Activated naive CD8-positive, alpha-beta T cell treated with anti-CD3 and anti-CD28 coated beads, Interleukin-2, amount 10 ng/mL, durations not matched to agents 7 days and 5 days (primary cell): ENCODE results near the gene RNF223. TPM values are rescaled to one million over a fixed set of nuclear protein-coding genes. Genes with fewer than 3 reads are reported as not detected.
"Not testable (repeated sequence)": the region's sequence is repeated elsewhere in the genome, so short reads cannot be mapped to it uniquely, and the experiment has no call there.

Experiments used
- ATAC-seq: fragments of 150-1000 bp; cut with Tn5 transposase; one replicate; pipeline ENCODE4 v1.10.0; 2021; ENCODE audit warnings: low read depth, moderate library complexity
- POLR2A ChIA-PET: fragments of 350-600 bp; sonication (Branson Sonifier 250); formaldehyde crosslinking; loops from one replicate; lab custom pipeline; 2021; ENCODE audit warnings: antibody characterized with exemption; lab: Charles Lee
- DNase-seq: peaks from one replicate; pipeline ENCODE4 v3.0.0; 2021
- H3K27ac Mint-ChIP-seq: one replicate; pipeline ENCODE4 v1.8.0; 2022; ENCODE audit warnings: mild to moderate bottlenecking, mixed read lengths
- H3K27me3 Mint-ChIP-seq: one replicate; pipeline ENCODE4 v1.8.0; 2022; ENCODE audit warnings: mild to moderate bottlenecking, moderate library complexity, mixed read lengths
- H3K36me3 Mint-ChIP-seq: one replicate; pipeline ENCODE4 v1.8.0; 2021; ENCODE audit warnings: mild to moderate bottlenecking, mixed read lengths
- H3K4me1 Mint-ChIP-seq: one replicate; pipeline ENCODE4 v1.8.0; 2021; ENCODE audit warnings: mixed read lengths
- H3K4me3 Mint-ChIP-seq: one replicate; pipeline ENCODE4 v1.8.0; 2022; ENCODE audit warnings: mild to moderate bottlenecking, moderate library complexity, mixed read lengths
- H3K9me3 Mint-ChIP-seq: one replicate; pipeline ENCODE4 v1.8.0; 2021; ENCODE audit warnings: mixed read lengths
- total RNA-seq, 2 experiments: library from RNA; stranded (reverse); gene quantifications; one replicate each; pipeline ENCODE4 v1.2.3, GENCODE V29; 2021

RNF223 gene
- total RNA-seq, 2 experiments from 2014 or later, result not detected

GRCh38 chr1:1099506-1100183 lies 25.5 kb upstream of the RNF223 start:
- POLR2A ChIA-PET, result no interaction called here
- Mint-ChIP-seq H3K4me3 (peak overlapping the region; percentile 17), H3K27ac (peak overlapping the region; percentile 89), H3K27me3 (no peaks in the 10 kb centered on the region), H3K9me3 (peaks cover 34% of the 10 kb centered on the region), H3K4me1 (peaks cover 29% of the 10 kb centered on the region), H3K36me3 (peaks cover 55% of the 10 kb centered on the region)
- peak; percentile 29 for DNase-seq
- no peak for ATAC-seq

DNA sequence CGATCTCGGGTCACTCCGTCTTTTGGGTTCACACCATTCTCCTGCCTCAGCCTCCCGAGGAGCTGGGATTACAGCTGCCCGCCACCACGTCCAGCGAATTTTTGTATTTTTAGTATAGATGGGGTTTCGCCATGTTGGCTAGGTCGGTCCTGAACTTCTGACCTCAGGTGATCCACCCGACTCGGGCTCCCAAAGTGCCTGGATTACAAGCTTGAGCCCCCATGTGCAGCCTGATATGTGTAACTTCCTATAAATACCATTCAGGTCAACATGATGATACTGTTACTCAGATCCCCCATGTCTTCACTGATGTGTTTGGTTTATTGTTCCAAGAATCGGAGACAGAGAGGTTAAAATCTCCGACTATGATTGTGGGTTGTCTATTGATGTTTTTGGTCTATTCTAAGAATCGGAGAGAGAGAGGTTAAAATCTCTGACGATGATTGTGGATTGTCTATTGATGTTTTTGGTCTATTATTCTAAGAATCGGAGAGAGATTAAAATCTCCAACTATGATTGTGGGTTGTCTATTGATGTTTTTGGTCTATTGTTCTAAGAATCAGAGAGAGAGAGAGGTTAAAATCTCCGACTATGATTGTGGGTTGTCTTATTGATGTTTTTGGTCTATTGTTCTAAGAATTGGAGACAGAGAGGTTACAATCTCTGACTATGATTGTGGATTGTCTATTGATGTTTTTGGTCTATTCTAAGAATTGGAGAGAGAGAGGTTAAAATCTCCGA lies 24.7 kb upstream of the RNF223 start:
- POLR2A ChIA-PET, result no interaction called here
- Mint-ChIP-seq H3K4me1 (peaks cover 24% of the 10 kb centered on the region), H3K36me3 (peaks cover 48% of the 10 kb centered on the region), H3K27me3 (no peaks in the 10 kb centered on the region), H3K27ac (peak overlapping the region; percentile 89), H3K4me3 (peak overlapping the region; percentile 17), H3K9me3 (peaks cover 34% of the 10 kb centered on the region)
- ATAC-seq (peak; percentile 67), DNase-seq (peak; percentile 31)

GRCh38 chr1:1096136-1096535 lies 22.0 kb upstream of the RNF223 start:
- H3K36me3 Mint-ChIP-seq, result peaks cover 35% of the 10 kb centered on the region
- H3K4me3 Mint-ChIP-seq, ATAC-seq, H3K27me3 Mint-ChIP-seq, H3K27ac Mint-ChIP-seq, POLR2A ChIA-PET, DNase-seq: not testable (repeated sequence)
- peaks cover 19% of the 10 kb centered on the region for H3K4me1 Mint-ChIP-seq
- peaks cover 32% of the 10 kb centered on the region for H3K9me3 Mint-ChIP-seq

GRCh38 chr1:1094981-1095380 lies 20.9 kb upstream of the RNF223 start:
- Mint-ChIP-seq H3K27ac (no peak overlapping the region), H3K27me3 (peaks cover 3% of the 10 kb centered on the region), H3K9me3 (peaks cover 28% of the 10 kb centered on the region), H3K36me3 (peaks cover 27% of the 10 kb centered on the region), H3K4me1 (peaks cover 15% of the 10 kb centered on the region), H3K4me3 (no peak overlapping the region)
- no peak for DNase-seq
- POLR2A ChIA-PET, result no interaction called here
- ATAC-seq, result no peak

DNA sequence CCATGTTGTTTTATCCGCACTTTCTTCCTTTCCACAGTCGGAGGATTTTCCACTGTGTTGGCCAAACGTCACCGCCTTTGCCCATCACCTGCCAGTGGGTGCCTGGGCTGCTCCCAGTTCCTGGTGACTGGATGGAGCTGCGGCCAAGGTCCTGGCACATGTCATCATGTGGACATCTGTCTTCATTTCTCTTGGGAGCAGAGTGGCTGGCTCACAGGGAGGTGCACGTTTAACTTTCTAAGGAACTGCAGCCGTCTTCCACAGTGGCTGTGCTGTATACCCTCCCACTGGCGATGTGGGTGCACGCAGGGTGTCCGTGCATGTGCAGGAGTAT lies 19.5 kb upstream of the RNF223 start:
- DNase-seq (no peak), ATAC-seq (no peak)
- Mint-ChIP-seq H3K27ac (no peak overlapping the region), H3K4me3 (no peak overlapping the region), H3K36me3 (peaks cover 17% of the 10 kb centered on the region), H3K9me3 (peaks cover 17% of the 10 kb centered on the region), H3K4me1 (peaks cover 1% of the 10 kb centered on the region), H3K27me3 (peaks cover 3% of the 10 kb centered on the region)
- POLR2A ChIA-PET, result no interaction called here

DNA sequence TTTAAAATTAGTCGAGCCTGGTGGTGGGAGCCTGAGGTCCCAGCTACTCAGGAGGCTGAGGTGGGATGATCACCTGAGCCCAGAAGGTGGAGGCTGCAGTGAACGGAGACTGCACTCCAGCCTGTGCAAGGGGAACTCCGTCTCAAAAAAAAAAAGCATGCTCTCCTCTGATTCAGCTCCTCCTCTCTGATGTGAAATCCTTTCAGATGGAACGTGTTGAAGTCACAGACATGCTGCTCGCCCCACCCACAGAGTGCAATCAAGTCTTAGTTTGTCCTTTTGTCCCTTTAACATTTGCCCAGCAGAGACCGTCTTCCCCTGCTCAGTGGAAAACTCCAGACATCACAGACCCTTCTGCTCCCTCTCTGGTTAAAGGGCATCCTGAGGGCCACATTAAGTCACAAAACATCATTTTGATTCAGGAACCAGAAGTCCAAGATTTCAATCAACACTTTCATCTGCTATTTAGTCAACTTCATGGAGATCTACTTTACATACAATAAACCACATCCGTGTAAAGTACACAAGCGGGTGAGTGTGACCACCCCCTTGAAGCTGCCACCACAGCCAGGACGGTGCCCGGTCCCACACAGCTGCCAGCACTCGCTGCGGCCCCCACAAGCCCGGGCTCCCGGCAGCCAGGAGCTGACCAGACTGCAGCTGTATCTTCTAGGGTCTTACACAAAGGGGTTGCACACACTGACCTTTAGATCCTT lies 18.9 kb upstream of the RNF223 start:
- DNase-seq, result peak; percentile 24

DNA sequence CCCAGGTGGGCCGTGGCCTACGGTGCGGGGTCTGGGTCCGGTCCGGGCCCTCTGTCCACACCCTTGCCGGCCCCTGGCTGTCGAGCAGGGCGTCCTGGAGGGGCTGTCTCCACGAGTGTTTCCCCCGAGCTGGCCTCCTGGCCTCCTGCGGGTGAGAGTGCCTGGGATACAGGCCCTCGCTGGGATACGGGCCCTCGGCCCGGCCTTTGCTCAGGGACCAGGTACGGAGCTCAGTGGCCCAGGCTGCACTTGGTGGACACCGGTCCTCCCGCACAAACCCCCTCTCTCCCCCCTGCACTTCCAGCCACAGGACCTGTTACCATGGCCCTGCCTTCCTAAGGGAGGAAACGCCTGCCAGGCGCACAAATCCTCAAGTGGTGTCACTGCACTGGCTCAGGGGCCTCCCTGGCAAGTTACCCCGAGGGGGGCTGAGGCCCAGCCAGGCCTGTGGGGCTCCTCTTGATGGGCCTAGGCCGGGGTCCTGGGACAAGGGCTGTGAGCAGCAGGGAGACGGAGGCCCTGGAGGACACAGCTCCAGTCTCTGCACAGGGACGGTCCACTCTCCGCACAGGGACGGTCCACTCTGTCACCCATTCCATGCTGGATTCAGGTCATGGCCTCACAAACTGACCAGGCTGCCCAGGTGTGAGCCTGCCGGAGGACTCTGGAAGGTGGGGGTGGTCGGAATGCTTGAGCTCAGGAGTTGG lies 18.2 kb upstream of the RNF223 start:
- Mint-ChIP-seq H3K9me3 (peaks cover 13% of the 10 kb centered on the region), H3K4me3 (no peak overlapping the region), H3K4me1 (no peaks in the 10 kb centered on the region), H3K27me3 (peaks cover 3% of the 10 kb centered on the region), H3K36me3 (peaks cover 15% of the 10 kb centered on the region), H3K27ac (no peak overlapping the region)
- POLR2A ChIA-PET, result no interaction called here
- ATAC-seq (no peak), DNase-seq (peak; percentile 31)

More for the DNA sequence above, 18.9 kb upstream of the RNF223 start:
- Mint-ChIP-seq H3K27ac (no peak overlapping the region), H3K4me1 (no peaks in the 10 kb centered on the region), H3K36me3 (peaks cover 18% of the 10 kb centered on the region), H3K9me3 (peaks cover 17% of the 10 kb centered on the region), H3K4me3 (no peak overlapping the region), H3K27me3 (peaks cover 3% of the 10 kb centered on the region)
- peak; percentile 25 for ATAC-seq
- POLR2A ChIA-PET, result no interaction called here

GRCh38 chr1:1091344-1092148 lies 17.4 kb upstream of the RNF223 start:
- peaks cover 1% of the 10 kb centered on the region for H3K4me1 Mint-ChIP-seq
- no peak overlapping the region for H3K27ac Mint-ChIP-seq
- DNase-seq (peak; percentile 29), ATAC-seq (no peak)
- peaks cover 13% of the 10 kb centered on the region for H3K9me3 Mint-ChIP-seq
- POLR2A ChIA-PET, result no interaction called here
- H3K27me3 Mint-ChIP-seq, result peaks cover 3% of the 10 kb centered on the region
- H3K36me3 Mint-ChIP-seq, result peaks cover 15% of the 10 kb centered on the region
- no peak overlapping the region for H3K4me3 Mint-ChIP-seq

DNA sequence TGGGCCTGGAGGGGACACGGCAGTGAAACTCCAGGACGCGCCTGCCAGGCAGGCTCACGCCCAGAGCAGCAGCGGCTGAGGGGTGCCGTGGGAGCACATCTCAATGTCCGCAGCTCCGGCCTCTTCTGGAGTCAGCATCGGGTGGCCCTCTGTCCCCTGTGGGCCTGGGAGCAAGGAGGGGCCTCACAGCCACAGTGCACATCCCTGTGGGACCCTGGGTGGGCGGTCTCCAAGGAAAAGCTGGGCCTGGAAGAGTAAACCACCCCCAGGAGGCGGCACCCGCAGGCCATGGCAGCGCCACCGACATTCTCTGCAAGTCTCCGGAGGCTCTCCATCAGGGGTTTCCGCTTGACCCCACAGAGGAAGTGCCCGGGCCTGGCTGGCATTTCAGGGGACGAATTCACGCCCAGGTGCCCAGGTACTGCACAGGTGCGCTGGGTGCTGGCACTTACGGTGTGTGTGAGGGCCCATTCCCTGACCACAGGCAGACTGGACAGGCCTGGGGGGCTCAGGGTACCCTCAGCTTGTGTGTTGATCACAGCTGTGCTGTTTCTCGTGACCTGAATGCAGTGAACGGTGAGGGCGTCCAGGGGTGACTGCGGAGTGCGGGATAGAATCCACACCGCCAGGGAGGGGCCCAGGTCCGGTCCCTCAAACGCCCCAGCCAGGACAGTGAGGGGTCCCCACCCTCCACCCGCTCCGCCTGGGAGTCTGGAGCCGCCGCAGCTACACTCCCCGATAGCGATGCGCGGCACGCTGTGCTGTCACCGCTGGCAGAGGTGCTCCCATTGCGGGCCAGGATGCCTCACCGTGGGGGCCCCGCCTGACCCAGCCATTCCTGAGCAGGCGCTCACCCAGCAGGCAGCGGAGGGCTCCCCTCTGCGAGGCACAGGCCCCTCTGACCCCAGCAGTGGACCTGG lies 16.6 kb upstream of the RNF223 start:
- no peak overlapping the region for H3K27ac Mint-ChIP-seq
- no peak for ATAC-seq
- H3K4me3 Mint-ChIP-seq, result no peak overlapping the region
- peak; percentile 29 for DNase-seq
- POLR2A ChIA-PET, result no interaction called here
- peaks cover 1% of the 10 kb centered on the region for H3K4me1 Mint-ChIP-seq
- peaks cover 15% of the 10 kb centered on the region for H3K36me3 Mint-ChIP-seq
- H3K9me3 Mint-ChIP-seq, result peaks cover 11% of the 10 kb centered on the region
- peaks cover 3% of the 10 kb centered on the region for H3K27me3 Mint-ChIP-seq

DNA sequence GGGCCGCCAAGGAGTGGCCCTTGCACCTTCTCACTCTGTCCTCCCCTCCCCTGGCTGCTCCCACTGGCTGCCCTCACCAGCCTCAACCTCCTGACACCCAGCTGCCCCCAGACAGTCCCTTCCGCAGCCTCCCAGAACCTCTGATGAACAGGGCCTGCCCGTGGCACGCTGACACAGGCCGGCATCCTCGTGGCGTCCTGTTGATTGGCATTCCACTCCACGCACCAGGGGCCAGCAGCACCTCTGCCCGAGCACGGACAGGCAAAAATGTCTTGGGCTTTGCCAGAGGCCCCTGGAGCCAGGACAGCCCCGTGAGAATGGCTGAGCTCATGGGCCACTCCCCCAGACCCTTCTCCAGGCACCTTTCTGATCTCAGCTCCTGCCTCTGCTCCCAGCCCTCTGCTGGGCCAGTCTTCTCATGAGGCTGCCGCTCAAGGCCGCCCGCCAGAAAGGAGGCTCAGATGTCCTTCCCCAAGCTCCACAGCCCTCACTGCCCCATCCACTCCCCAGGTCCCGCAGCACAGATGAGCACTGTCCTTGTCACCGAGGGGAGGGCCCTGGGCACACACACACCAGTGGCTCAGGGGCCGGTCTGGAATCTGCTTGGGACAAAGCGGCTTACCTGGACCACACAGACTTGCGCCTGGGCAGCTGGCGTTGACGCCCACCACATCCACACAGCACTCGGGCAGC lies 15.8 kb upstream of the RNF223 start:
- POLR2A ChIA-PET, result no interaction called here
- peaks cover 9% of the 10 kb centered on the region for H3K36me3 Mint-ChIP-seq
- H3K9me3 Mint-ChIP-seq, result peaks cover 6% of the 10 kb centered on the region
- peaks cover 1% of the 10 kb centered on the region for H3K4me1 Mint-ChIP-seq
- no peak overlapping the region for H3K27ac Mint-ChIP-seq
- peaks cover 3% of the 10 kb centered on the region for H3K27me3 Mint-ChIP-seq
- H3K4me3 Mint-ChIP-seq, result no peak overlapping the region
- peak; percentile 24 for DNase-seq
- ATAC-seq, result no peak

GRCh38 chr1:1088801-1089680 lies 14.9 kb upstream of the RNF223 start:
- Mint-ChIP-seq H3K4me3 (no peak overlapping the region), H3K4me1 (peaks cover 1% of the 10 kb centered on the region), H3K27ac (no peak overlapping the region), H3K9me3 (peaks cover 6% of the 10 kb centered on the region), H3K27me3 (peaks cover 3% of the 10 kb centered on the region), H3K36me3 (peaks cover 7% of the 10 kb centered on the region)
- POLR2A ChIA-PET, result no interaction called here
- DNase-seq (no peak), ATAC-seq (no peak)
